NCI-H2227 (cell line): ENCODE results near the gene PASK.

Experiments used
- DNase-seq: peaks from one replicate; lab custom pipeline; 2025; ENCODE audit not compliant: unreplicated experiment; lab: John Stamatoyannopoulos, UW

PASK gene

DNA sequence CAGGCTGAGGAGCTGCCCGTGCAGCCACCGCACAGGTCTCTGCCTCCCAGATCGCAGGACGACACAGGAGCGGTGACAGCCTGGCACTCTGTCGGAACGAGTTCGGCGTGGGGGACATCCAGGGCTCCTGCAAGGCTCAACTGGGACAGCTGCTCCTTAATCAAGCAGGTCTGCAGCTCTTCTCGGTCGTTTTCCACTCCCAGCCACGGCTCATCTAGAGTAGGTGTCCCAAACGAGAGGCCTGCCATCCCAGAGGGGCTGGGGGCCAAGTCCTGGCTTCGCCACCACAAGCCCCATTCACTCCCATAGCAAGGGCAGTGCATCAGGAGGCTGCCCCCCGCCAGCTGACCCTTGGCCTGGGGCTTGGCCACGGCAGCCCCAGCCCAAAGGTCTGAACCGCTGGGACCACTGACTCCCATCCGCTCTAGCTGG is 22.5 kb downstream of the PASK start:
- no peak for DNase-seq

DNA sequence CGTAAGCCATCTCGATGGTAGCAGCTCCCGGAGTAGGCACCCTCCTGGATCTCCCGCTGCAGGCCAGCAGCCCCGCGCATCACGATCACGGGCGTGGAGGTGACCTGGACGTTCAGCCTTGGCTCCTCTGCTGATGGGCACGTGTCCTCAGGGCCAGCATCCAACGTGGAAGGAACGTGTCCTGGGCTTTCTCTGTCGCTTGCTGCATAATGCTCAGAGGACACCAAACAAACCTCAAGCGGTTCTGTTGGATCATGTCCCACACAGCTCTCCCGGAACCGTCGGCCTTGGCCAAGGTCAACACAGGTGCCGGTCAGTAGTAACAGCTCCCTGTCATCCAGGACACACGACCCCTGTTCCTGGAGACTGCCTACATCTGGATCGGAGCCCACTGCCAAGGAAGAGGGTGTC is 23.1 kb downstream of the PASK start:
- no peak for DNase-seq

DNA sequence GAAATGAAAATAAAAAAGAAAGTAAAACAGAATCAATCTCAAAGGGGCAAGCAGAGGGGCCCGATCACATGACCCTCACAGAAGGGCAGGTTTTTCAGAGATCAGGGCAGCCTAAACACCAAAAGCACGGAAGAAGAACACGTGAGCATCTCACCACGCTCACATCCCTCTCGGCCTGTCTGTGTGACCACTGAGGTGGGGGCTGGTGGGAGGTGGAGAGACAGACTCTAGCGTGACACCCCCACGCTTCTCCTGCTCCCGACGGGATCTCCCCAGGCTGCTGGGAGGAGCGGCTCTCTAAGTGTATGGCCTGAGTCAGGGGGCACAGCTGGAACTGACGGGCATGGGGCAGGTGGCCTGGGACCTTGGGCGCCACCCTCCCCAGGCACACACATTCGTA is 23.6 kb downstream of the PASK start:
- DNase-seq, result no peak

DNA sequence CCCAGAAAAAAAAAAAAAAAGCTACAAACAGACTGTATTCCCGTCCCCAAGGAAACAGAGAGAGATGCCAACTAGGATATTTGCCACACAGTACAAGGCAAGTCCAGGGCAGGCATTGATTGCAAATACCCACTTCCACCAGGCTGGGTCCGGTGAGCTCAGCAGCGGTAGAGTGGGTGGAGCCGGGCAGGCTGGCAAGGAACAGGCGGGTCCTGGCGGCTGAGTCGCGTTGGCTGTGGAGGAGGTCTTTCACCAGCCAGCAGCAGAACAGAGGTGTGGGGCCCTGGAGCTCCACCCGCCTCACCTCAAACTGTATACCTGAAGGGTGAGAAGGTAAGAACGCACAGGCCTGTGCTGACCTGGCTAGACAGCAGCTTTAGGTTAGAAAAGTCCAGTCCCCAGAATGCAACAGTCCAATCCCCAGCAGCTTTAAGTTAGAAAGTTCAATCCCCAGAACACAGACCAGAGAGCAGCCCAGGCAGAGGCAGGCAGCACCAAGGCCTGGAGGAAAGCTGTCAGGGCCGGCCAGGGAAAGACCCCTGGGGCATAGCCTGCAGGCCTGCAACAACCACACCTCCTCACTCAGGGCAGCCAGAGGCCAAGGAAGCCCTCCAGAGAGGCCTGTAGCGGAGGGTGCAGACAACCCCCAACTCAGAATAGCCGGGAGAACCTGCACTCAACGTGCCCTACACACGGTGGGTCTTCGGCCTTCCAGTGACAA is 25.3 kb downstream of the PASK start:
- DNase-seq, result no peak

DNA sequence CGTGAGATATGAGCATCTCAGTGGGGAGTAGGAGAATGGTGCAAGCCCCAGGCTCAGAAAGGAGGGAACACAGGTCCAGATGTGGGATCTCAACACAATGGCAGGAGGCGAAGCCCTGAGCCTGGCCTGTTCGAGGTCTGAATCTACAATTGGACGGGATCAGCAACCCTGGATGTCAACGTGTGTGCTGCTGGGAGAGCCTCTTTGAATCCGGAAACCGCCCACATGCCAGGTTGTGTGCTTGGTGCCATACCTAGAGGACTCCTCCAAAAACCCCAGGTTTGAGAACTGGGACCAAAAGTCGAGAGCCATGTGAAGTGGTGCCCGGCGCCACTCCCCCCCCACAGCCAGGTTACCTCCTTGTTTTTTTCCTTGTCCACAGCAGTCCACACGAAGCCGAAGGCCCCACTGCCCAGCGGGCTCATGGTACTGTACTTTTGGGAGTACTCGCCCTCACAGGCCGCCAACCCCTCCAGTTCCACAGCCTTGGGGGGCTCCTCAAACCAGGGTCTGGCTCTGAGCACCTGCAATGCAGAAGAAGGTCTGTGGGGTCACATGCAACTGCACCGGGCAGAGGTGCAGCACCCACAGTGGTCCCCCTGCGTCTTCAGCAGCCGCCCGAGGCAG is 26.8 kb downstream of the PASK start:
- no peak for DNase-seq

DNA sequence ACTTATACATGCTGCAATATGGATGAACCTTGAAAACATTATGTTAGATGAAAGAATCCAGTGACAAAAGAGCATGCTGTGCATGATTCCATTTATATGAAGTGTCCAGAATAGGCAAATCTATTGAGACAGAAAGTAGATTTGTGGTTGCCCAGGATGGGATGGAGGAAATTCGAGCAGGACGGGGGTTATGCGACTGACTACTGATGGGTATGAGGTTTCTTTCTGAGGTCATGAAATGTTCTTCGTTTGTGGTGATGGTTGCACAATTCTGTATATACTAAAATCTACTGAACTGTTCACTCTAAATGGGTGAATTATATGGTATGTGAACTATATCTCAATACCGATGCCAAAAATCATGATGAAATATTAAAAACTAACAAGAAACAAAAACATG is 28.3 kb downstream of the PASK start:
- no peak for DNase-seq

DNA sequence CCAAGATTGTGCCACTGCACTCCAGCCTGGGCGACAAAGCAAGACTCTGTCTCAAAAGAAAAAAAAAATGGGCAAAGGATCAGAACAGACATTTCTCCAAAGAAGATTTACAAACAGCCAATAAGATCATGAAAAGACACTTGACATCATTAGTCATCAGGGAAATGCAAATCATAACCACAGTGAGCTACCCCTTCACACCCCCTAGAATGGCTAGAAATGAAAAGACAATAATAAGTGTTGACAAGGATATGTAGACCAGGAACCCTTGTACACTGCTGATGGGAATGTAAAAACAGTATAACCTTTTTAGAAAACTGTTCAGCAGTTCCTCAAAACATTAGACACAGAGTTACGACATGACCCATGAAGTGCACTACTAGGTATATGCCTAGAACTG is 28.8 kb downstream of the PASK start:
- no peak for DNase-seq

DNA sequence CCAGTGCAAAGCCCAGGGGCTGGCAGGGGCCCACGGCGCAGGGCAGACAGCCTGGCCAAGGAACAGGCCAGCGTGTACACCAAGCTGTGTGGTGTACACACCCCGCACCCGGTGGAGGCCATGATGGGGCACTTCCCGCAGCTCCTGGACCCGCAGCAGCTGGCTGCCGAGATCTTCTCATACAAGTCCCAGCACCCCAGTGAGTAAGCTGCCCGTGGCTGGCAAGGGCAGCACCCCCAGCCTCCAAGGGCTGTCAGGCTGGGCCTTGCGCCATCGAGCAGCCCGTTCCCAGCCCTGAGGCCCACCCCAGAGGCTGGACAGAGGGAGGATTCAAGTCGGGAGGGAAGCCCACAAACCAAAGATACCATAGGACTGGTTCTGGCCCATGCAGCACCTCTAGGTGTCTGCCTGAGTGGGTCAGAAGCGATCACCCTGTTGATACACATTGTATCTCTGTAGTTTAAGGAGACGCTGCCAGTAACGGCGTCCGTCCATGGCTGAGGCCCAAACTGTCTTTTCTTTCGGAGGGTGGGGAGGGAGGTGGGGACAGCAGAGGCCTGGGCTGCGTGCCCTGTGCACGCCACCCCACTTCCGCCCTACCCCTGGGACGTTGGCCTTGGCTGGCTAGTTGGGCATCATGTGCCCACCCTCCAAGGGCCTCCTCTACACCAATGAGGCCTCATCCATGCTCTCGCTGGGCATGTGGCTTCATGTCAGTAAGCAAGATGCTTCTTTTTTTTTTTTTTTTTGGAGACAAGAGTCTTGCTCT is 30.4 kb downstream of the PASK start:
- no peak for DNase-seq

DNA sequence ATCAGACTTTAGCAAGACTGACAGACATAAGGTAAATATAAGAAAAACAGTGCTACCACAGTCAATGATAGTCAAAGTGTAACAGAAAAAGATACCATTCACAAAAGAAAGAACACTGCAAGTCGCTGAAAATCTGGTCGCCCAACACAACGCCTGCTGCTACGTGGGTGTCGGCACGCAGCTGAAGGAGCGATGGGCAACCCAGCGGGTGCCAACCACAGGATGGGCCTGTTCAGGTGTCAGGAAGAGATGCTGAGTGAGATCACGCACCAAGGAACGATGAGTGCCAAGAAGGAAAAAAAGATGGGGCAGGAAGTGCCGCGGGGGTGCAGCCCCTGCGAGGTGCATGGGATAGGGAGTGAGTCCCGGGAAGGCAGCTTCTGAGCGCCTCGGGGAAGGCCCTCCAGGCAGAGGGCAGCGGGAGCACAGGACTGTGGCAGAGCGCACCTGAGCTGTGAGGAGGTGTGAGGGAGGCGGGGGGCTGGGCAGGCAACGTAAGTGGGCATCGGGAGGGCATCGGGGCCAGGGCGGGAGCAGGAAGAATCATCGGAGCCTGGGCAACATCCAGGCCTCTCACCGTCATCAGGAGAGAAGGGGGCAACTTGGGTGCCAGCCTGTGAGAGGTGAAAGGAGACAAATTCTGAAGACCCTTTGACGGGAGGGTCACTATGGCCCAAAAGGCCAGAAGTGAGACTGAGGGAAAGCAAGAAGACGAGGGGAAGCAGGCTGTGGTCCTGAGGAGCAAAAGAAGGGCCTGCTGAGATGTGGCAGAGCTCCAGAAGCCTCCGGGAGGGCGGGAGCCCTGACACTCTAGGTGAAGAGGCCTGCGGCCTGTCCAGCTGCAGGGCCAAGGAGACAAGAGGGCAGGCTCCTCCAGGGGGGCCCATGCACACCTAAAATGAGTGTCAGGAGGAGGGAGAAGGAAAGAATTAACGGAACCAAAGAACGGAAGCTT is 32.4 kb downstream of the PASK start:
- DNase-seq, result no peak

DNA sequence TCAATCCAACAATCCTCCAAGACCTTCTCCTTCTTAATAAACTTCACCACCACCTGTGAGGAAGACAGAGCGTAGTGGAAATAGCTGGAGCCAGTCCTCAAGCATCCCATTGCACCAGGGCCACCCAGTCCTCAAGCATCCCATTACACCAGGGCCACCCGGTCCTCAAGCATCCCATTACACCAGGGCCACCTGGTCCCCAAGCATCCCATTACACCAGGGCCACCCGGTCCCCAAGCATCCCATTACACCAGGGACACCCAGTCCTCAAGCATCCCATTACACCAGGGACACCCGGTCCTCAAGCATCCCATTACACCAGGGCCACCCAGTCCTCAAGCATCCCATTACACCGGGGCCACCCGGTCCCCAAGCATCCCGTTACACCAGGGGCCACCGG is 33.9 kb downstream of the PASK start:
- no peak for DNase-seq

DNA sequence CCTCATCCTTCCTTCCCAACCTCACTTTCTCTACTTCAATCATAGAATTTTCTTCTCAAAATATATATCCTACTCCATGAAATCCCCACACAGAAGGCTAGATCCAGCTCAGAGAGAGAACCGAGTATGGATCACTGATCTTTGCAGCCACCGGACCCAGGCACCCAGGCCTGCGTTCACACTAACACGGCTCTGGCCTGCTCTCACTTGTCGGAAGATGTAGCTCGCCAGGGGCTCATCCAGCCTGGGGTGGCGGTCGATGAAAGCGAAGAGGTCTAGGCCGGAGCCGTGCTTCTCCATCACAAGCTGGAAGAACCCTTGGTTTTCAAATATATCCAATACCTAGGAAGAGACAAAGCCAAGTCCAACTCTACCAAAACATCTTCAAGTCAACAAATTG is 34.4 kb downstream of the PASK start:
- no peak for DNase-seq

DNA sequence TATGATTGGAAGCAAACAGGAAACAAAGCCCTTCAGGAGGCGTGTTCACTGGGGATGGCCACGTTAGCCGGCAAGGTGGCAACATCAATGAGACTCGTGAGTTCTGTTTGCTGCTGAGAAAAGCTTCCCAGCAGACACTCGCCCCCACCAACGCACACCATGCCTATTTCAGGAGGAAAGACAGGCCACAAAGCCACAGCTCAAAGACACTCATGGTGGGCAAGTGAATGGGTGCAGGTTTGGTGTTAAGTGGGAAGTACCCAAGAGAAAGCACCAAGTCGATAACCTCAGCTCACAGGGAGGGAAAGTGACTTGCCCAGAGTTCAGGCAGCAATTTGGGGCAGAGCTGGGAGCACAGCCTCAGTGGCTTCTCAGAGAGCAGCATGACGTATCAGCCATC is 36.7 kb downstream of the PASK start:
- DNase-seq, result no peak

DNA sequence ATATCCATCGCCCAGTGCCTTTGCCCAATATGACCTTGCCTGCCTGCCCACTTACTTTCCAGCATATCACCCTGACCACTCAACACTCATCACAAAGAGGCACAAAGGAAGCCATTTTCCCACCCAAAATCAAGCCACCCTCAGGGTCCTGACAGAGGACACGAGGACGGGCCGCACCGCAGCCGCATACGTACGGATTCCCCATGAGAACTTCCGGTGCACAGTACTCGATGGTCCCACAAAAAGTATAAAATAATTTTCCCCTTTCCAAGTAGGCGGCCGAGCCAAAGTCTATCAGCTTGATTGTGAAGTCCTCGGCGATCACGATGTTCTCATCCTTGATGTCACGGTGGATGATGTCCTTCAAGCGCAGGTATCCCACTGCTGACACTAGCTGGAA is 37.2 kb downstream of the PASK start:
- DNase-seq, result no peak

DNA sequence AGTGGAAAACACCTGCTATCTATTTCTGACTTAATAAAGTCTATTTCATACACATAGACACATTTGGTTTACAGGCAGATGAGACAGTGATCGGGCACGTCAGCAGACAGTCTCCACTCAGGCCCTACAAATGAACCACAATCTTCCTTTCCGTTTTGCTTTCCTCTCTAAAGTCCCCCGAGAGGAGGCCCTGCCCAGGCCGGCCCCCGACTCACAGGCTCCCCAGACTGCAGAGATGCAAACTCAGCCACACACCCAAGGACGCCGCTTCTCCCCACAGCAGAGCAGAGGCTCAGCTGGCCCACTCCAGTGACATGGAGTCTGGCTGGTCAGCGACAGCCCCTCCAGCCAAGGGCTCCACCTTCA is 37.8 kb downstream of the PASK start:
- DNase-seq, result no peak

DNA sequence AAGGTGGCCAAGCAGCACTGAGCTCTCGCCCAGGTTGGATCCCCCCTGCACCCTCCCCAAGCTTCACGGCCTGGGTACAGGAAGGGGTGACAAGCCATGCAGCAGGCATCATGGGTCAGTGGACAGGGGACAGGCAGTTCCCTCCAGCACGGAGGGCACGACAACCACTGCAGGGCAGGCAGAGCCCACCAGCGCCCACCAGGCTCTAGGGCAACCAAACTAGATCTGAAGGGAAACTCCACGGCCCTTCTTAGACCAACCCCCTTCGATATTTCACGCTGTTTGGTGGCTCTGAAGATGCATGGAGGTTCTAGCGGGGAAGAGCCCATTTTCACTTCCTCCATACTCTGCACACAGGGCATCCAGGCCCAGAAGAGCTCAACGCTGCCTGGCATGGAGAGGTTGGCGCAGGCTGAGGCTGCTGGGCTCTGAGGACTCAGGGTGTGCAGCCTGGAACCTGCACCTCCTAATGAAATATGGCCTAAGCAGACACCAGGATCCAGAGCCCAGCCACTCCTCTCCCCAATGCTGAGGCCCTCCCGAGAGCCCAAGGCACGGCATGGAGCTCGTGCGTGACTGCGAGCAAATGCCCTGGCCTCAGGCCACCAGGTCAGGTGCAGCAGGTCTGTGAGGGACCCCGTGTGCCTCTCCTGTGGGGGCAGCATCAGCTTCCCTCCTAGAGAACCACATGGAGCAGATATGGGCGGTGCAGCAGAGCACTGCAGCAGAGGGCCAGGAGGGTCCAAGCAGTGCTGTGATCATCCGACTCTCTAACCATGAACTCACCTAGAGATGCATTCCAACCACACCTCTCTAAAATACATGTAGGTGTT is 38.4 kb downstream of the PASK start:
- no peak for DNase-seq

DNA sequence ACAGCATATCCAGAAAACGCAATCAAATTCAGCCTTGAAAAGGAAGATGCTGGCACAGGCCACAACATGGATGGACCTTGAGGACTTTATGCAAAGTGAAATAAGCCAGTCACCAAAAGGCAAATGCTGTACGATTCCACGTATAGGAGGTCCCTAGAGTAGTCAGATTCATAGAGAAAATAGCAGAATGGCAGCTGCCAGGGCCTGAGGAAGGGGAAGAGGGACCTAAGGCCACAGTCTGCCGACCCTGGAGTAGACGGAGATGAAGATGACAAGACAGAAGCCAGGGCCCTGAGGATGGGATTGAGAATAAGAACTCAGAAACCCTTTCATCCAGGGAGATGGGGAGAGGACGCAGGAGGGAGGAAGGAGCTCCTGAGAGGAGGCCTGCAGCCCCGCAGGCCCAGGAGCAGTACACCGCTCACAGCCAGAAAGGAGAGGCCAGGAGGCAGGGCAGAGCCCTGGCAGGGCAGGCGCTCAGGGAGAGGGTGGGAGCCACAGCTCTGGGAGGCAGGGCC is 39.1 kb downstream of the PASK start:
- no peak for DNase-seq

DNA sequence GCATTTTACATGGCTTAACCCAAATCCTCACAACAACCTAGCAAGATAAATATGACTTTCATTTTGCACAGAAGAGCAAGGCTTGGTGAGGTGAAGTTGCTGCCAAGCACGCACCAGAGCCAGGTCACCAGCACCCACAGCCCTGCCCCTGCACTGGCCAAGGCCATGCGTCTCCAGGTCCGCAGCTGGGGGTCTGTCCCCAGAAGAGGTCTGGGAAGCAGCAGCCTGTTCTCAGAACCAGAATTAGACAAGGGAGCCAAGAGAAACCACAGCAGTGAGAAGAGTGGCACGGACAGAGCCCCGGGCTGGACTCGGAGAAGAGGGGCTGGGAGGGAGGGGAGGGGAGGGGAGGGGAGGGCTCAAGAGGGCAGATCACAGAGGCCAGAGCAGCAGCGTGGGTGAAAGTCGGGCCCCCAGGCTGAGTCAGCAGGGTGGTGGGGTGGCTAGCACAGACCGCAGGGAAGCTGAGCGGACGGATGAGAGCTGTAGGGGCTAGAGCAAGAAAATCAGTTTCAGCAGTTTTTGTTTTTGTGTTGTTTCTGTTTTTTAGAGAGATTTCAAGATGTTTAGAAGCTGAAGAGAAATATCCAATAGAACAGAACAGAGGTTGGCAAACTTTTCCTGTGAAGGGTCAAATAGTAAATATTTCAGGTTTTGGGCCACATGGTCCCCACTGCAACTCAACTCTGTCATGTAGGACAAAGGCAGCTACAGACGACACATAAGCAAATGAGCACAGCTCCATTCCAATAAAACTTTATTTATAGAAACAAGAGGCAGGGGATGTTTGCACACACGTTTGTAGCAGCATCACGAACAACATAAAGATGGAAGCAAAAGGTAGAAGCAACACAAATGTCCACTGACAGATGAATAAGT is 39.8 kb downstream of the PASK start:
- no peak for DNase-seq

DNA sequence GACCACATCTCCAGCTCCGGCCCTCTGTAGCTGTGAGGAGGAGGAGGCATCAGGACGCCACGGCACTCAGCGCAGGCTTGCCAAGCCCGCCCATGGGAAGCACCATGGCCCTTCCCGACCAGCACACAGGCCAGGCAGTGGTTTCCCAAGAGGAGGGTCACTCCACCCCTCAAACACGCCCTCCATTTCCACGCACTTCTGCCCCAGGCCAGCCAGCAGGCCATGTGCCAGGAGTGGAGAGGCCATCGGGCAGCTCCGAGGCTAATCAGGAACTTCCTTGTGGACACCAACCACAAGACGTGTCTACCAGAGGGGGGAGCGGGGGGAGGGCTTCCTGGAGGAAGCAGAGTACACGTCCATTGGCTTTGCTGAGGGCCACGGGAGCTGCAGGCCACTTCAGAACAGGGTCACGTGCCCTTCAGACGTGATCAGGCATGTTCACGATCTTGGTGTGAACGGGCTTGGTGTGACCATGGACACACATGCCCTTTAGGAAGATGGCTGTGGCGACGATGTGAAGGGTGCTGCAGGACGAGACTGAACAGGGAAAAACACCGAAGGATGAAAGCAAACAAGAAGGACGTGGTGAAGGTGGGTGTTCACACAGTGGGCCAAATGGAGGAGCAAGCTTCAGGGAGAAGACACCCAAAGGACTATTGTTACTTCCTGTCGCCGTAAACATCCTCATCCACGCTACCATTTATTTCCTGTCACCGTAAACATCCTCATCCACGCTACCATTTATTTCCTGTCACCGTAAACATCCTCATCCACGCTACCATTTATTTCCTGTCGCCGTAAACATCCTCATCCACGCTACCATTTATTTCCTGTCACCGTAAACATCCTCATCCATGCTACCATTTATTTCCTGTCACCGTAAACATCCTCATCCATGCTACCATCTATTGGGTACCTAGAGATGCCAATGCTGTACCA is 40.7 kb downstream of the PASK start:
- DNase-seq, result no peak
